HepG2 (cell line): ENCODE measurements around the gene ERRFI1. TPM values are rescaled to one million over a fixed set of nuclear protein-coding genes. Genes with fewer than 3 reads are reported as not detected.

Experiments used
- ATAC-seq: fragments of 200-7000 bp; cut with Tn5 transposase; 3 replicates; pipeline ENCODE4 v1.9.1; 2020; ENCODE audit warnings: mild to moderate bottlenecking, moderate library complexity
- BruUV-seq: library from RNA; stranded (reverse); fragments of 400-500 nt; replicated peaks from 2 replicates; lab custom pipeline; 2021; lab: Mats Ljungman, UMichigan
- CTCF ChIA-PET: fragments of 300-600 bp; formaldehyde crosslinking; extraction: SDS; loops from one replicate; lab custom pipeline; 2021; ENCODE audit warnings: low total read pairs, inconsistent platforms, low intra/inter-chr PET ratio; lab: Yijun Ruan, JAX
- POLR2A ChIA-PET: fragments of 350-600 bp; sonication (Branson Sonifier 250); formaldehyde crosslinking; loops from one replicate; lab custom pipeline; 2020; ENCODE audit warnings: antibody characterized with exemption, inconsistent platforms; lab: Yijun Ruan, JAX
- DNase-seq: peaks from one replicate; pipeline ENCODE4 v3.0.0-alpha.2; 2015; ENCODE audit warnings: low spot score
- FAIRE-seq: peaks from 3 replicates; lab custom pipeline; 2011; peaks lifted over from hg19 to GRCh38; lab: Jason Lieb, UNC
- H2AFZ ChIP-seq: one replicate; pipeline ENCODE4 v1.6.1; 2011; ENCODE audit warnings: low read length, inconsistent platforms
- H3K27ac ChIP-seq: fragments of 300-600 bp; 3 replicates; pipeline ENCODE4 v1.8.0; 2011; ENCODE audit warnings: mixed run types, mild to moderate bottlenecking, mixed read lengths, low read length, inconsistent platforms; ENCODE audit not compliant: insufficient read depth; ENCODE audit errors: extremely low read length
- H3K27me3 ChIP-seq, 2 experiments: fragments of 200-600 bp in 1 of 2; 2 replicates in 1 of 2; 3 replicates in 1 of 2; pipeline versions ENCODE4 v1.6.0 to v1.8.0; 2011; ENCODE audit warnings: low read length in 2 of 2, mild to moderate bottlenecking in 2 of 2, moderate library complexity in 2 of 2, inconsistent platforms in 1 of 2; ENCODE audit not compliant: insufficient read depth in 2 of 2, control insufficient read depth in 1 of 2
- H3K36me3 ChIP-seq, 2 experiments: fragments of 200-600 bp in 1 of 2; replicated peaks in 1 of 2; 2 replicates in 1 of 2; 3 replicates in 1 of 2; pipeline versions ENCODE4 v1.5.1 to v1.8.0; 2011; ENCODE audit warnings: low read length in 2 of 2, inconsistent platforms in 1 of 2; ENCODE audit not compliant: insufficient read depth in 2 of 2, control insufficient read depth in 1 of 2
- H3K4me1 ChIP-seq: 2 replicates; pipeline ENCODE4 v1.5.1; 2012; ENCODE audit warnings: low read length, inconsistent platforms; ENCODE audit not compliant: insufficient read depth
- H3K4me2 ChIP-seq: 2 replicates; pipeline ENCODE4 v1.6.0; 2011; ENCODE audit warnings: low read depth, low read length, inconsistent platforms
- H3K4me3 ChIP-seq, 3 experiments: fragments of 200-600 bp in 1 of 3; sonication (generic), shearing (Covaris generic) in 1 of 3; replicated peaks in 1 of 3; 2 replicates each; pipeline ENCODE4 v1.5.1; 2011 to 2016; ENCODE audit warnings: low read length in 3 of 3, inconsistent platforms in 2 of 3, low read depth in 2 of 3, mild to moderate bottlenecking in 2 of 3, control low read depth in 1 of 3, mixed read lengths in 1 of 3; ENCODE audit not compliant: insufficient read depth in 1 of 3
- H3K79me2 ChIP-seq: one replicate; pipeline ENCODE4 v1.6.1; 2011; ENCODE audit warnings: low read length, inconsistent platforms; ENCODE audit not compliant: insufficient read depth
- H3K9ac ChIP-seq: 2 replicates; pipeline ENCODE4 v1.6.0; 2011; ENCODE audit warnings: mild to moderate bottlenecking, low read depth, low read length, inconsistent platforms; ENCODE audit not compliant: insufficient read depth
- H3K9me3 ChIP-seq: 2 replicates; pipeline ENCODE4 v1.5.1; 2012; ENCODE audit warnings: mild to moderate bottlenecking, low read length
- H4K20me1 ChIP-seq: 2 replicates; pipeline ENCODE4 v1.6.0; 2011; ENCODE audit warnings: inconsistent platforms, mild to moderate bottlenecking, low read length, moderate library complexity; ENCODE audit not compliant: insufficient read depth
- AKAP8 ChIP-seq: sonication (generic); formaldehyde crosslinking; IDR thresholded peaks from 2 replicates; pipeline ENCODE4 v1.5.1; 2020; ENCODE audit warnings: mild to moderate bottlenecking, missing genetic modification reagents
- KAT8 ChIP-seq: IDR thresholded peaks from 2 replicates; pipeline ENCODE4 v1.6.1; 2016; ENCODE audit warnings: missing genetic modification reagents, missing compliant biosample characterization
- NFIC ChIP-seq: IDR thresholded peaks from 2 replicates; pipeline ENCODE4 v1.6.1; 2012; ENCODE audit warnings: mild to moderate bottlenecking, low read length, inconsistent platforms
- NR2F6 ChIP-seq, 2 experiments: IDR thresholded peaks; 2 replicates each; pipeline ENCODE4 v1.6.1; 2016; ENCODE audit warnings: antibody characterized with exemption in 1 of 2, mild to moderate bottlenecking in 1 of 2
- POLR2G ChIP-seq: fragments of 200-400 bp; formaldehyde crosslinking; IDR thresholded peaks from 2 replicates; pipeline ENCODE4 v1.6.1; 2018; ENCODE audit warnings: mild to moderate bottlenecking, low read depth, low read length, moderate library complexity
- RBFOX2 ChIP-seq: fragments of 200-400 bp; formaldehyde crosslinking; IDR thresholded peaks from 2 replicates; pipeline ENCODE4 v1.6.1; 2017; ENCODE audit warnings: low read depth, mild to moderate bottlenecking, low read length
- RBM22 ChIP-seq: fragments of 200-400 bp; formaldehyde crosslinking; optimal IDR thresholded peaks from 2 replicates; pipeline ENCODE3; 2017; ENCODE audit warnings: mild to moderate bottlenecking, low read length, moderate library complexity
- SIN3A ChIP-seq: IDR thresholded peaks from 2 replicates; pipeline ENCODE4 v1.6.1; 2011; ENCODE audit warnings: low read depth, mild to moderate bottlenecking, control low read depth, low read length, borderline replicate concordance
- SSRP1 ChIP-seq: IDR thresholded peaks from 2 replicates; pipeline ENCODE4 v1.6.1; 2016; ENCODE audit warnings: control low read depth
- THAP11 ChIP-seq: IDR thresholded peaks from 2 replicates; pipeline ENCODE4 v1.6.1; 2016; ENCODE audit warnings: missing biosample characterization, missing genetic modification reagents
- ZFY ChIP-seq: sonication (generic); formaldehyde crosslinking; IDR thresholded peaks from 2 replicates; pipeline ENCODE4 v1.4.0; 2020; ENCODE audit warnings: missing genetic modification reagents
- ZNF614 ChIP-seq: IDR thresholded peaks from 2 replicates; pipeline ENCODE4 v1.6.1; 2018; ENCODE audit warnings: missing biosample characterization, missing genetic modification reagents, inconsistent platforms, borderline replicate concordance
- ZNF773 ChIP-seq: sonication (generic); formaldehyde crosslinking; IDR thresholded peaks from 2 replicates; pipeline ENCODE4 v1.4.0; 2020; ENCODE audit warnings: missing genetic modification reagents, borderline replicate concordance
- ZNF780A ChIP-seq: sonication (generic); formaldehyde crosslinking; IDR thresholded peaks from 2 replicates; pipeline ENCODE4 v1.8.0; 2022; ENCODE audit warnings: mild to moderate bottlenecking, missing genetic modification reagents, moderate library complexity
- ZNF878 ChIP-seq: sonication (generic); formaldehyde crosslinking; IDR thresholded peaks from 2 replicates; pipeline ENCODE4 v1.8.1; 2023; ENCODE audit warnings: mild to moderate bottlenecking, missing genetic modification reagents, moderate library complexity
- WGBS: methylation state at CpG from one replicate; pipeline ENCODE4 v1.1.6; 2017; ENCODE audit warnings: low lambda C conversion rate; 5-methylcytosine and 5-hydroxymethylcytosine counted together
- in situ Hi-C: cut with HindIII; loops from 2 replicates; pipeline ENCODE4 v1.10.0; 2017; ENCODE audit warnings: low pct_unique_long_range_greater_than_20kb; ENCODE audit not compliant: extremely low pct_ligation_motif_present
- intact Hi-C: fragments of 100-400 bp; cut with micrococcal nuclease; formaldehyde crosslinking; loops from one replicate; pipeline ENCODE4 v1.10.0; 2022; ENCODE audit not compliant: unreplicated experiment
- polyA plus RNA-seq, 8 experiments: library from polyadenylated mRNA; depleted of rRNA in 3 of 8; stranded (reverse) in 7 of 8; unstranded in 1 of 8; fragments of >200 nt; fragmentation: Illumina TruSeq in 4 of 8; extraction: Trizol in 4 of 8; gene quantifications; 2 replicates each; pipeline versions ENCODE4 v1.2.1 to v1.2.3, GENCODE V29; 2011 to 2016; ENCODE audit warnings: low read depth in 4 of 8, missing spikeins in 1 of 8, mixed read lengths in 1 of 8; ENCODE audit not compliant: insufficient read depth in 1 of 8
- total RNA-seq, 5 experiments: library from RNA; depleted of rRNA; stranded (reverse); fragments of >200 nt; fragmentation: Illumina TruSeq; extraction: Trizol; gene quantifications; 2 replicates each; pipeline ENCODE4 v1.2.3, GENCODE V29; 2016; ENCODE audit warnings: low read depth in 1 of 5
- TF ChIP-seq, protein P1 (sequence below): sonication (generic); formaldehyde crosslinking; IDR thresholded peaks from 2 replicates; pipeline ENCODE4 v1.8.1; 2022; ENCODE audit warnings: mild to moderate bottlenecking, missing genetic modification reagents
- TF ChIP-seq, protein P2 (sequence below): sonication (generic); formaldehyde crosslinking; IDR thresholded peaks from 2 replicates; pipeline ENCODE4 v1.5.0; 2020; ENCODE audit warnings: mild to moderate bottlenecking, missing genetic modification reagents
- TF ChIP-seq, protein P3 (sequence below): sonication (generic); formaldehyde crosslinking; IDR thresholded peaks from 2 replicates; pipeline ENCODE4 v1.4.0; 2020; ENCODE audit warnings: missing genetic modification reagents

The ERRFI1 gene
- total and polyA plus RNA-seq, 2 of the 13 experiments (the other 11 are each of a cell fraction or from before 2014, with no cell fraction given), result 84.4 to 753 TPM

DNA sequence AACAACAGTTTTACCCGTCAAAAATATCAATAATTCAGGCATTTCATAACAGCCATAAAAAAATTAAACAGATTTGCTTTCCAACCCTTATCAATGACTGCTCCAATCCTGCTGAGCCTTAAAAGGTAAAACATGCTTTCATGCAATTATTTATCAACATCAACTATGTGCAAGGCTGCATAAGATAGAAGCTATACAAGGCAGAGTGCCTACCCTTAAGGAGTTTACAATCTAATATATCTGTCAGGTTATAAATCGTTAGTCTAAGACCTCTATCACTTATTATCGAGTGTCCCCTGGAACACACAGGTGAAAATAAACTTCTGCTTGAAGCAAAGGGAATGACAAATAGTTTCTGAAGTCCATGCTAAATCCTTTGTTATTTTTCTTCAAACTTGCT lies 1.8 kb downstream of the ERRFI1 start (continued):
- TF ChIP-seq, protein P1, sequence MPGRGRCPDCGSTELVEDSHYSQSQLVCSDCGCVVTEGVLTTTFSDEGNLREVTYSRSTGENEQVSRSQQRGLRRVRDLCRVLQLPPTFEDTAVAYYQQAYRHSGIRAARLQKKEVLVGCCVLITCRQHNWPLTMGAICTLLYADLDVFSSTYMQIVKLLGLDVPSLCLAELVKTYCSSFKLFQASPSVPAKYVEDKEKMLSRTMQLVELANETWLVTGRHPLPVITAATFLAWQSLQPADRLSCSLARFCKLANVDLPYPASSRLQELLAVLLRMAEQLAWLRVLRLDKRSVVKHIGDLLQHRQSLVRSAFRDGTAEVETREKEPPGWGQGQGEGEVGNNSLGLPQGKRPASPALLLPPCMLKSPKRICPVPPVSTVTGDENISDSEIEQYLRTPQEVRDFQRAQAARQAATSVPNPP (CRISPR knock-in tag), result no peak
- no peak for TF ChIP-seq AKAP8 (CRISPR knock-in tag)
- no peak for TF ChIP-seq THAP11
- TF ChIP-seq ZNF773, result no peak
- TF ChIP-seq NR2F6 (IDR thresholded peaks at IDR 0.05), result no peak
- TF ChIP-seq NR2F6 (CRISPR knock-in tag; IDR thresholded peaks at IDR 0.05), result no peak
- TF ChIP-seq, protein P2, sequence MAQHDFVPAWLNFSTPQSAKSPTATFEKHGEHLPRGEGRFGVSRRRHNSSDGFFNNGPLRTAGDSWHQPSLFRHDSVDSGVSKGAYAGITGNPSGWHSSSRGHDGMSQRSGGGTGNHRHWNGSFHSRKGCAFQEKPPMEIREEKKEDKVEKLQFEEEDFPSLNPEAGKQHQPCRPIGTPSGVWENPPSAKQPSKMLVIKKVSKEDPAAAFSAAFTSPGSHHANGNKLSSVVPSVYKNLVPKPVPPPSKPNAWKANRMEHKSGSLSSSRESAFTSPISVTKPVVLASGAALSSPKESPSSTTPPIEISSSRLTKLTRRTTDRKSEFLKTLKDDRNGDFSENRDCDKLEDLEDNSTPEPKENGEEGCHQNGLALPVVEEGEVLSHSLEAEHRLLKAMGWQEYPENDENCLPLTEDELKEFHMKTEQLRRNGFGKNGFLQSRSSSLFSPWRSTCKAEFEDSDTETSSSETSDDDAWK (CRISPR knock-in tag), result no peak
- TF ChIP-seq ZNF614 (CRISPR knock-in tag), result no peak
- 0 out of 2 replicates have a peak, but pooled peaks have one; percentile 13 for TF ChIP-seq SSRP1 (CRISPR knock-in tag)
- peak; percentile 83 for TF ChIP-seq RBFOX2

DNA sequence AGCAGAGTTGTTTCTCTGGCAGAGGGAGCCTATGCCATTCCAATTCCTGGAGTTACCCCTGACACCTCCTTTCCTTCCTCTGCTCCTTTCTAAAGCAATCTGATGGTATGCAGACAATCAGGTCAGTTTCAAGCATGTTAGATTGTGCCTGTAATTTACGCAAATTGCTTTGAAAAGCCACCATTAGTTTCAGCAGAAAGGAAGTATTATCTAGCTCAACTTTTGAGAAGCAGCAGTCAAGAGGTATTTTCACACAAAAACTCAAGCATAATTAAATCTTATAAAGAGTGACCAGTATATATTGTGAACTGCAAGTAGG lies 2.2 kb downstream of the ERRFI1 start:
- Histone ChIP-seq H3K4me1 (peaks cover 37% of the 10 kb centered on the region), H3K27ac (peak overlapping the region; percentile 71), H3K4me2 (peak overlapping the region; percentile 74), H3K36me3 (peaks cover 6 to 49% of the 10 kb centered on the region in 2 experiments; a peak in 4 of 5 replicates), H3K79me2 (peaks cover 90% of the 10 kb centered on the region), H3K9me3 (no peaks in the 10 kb centered on the region), H3K4me3 (peak overlapping the region; percentile 88 to 100 (median 94)), H3K27me3 (peaks cover 0 to 5% of the 10 kb centered on the region in 2 experiments; a peak in 1 of 5 replicates), H2AFZ (no peak overlapping the region), H3K9ac (peak overlapping the region; percentile 100), H4K20me1 (peaks cover 71% of the 10 kb centered on the region)
- FAIRE-seq (no peak), DNase-seq (no peak), ATAC-seq (no peak)
- ChIA-PET POLR2A (interaction anchor here (0.8 to 2.5 kb wide), 8 partner anchors 8 to 292 kb away, joined by 3 to 9 read pairs (median 4); no protein-coding TSS in a partner anchor), CTCF (no interaction called here)
- WGBS, result 0% methylated on average over 1 of the region's 1 CpG
- in situ Hi-C loops (loop anchor here (10.0 kb wide), 1 partner anchor 211 kb away; no protein-coding TSS in a partner anchor), intact Hi-C loops (loop anchor here (10.0 kb wide), 1 partner anchor 131 kb away; no protein-coding TSS in a partner anchor)
- no TSS peak for BruUV-seq
- TF ChIP-seq SIN3A (0 out of 2 replicates have a peak, but pooled peaks have one; percentile 38), ZNF780A (CRISPR knock-in tag) (no peak), RBM22 (peak; percentile 10), POLR2G (peak; percentile 37; the same call in 1 of the 2 replicates), ZNF878 (no peak), NFIC (0 out of 2 replicates have a peak, but pooled peaks have one; percentile 19), KAT8 (CRISPR knock-in tag) (peak; percentile 9; the same call in 1 of the 2 replicates), ZFY (CRISPR knock-in tag) (no peak)
- TF ChIP-seq, protein P3, sequence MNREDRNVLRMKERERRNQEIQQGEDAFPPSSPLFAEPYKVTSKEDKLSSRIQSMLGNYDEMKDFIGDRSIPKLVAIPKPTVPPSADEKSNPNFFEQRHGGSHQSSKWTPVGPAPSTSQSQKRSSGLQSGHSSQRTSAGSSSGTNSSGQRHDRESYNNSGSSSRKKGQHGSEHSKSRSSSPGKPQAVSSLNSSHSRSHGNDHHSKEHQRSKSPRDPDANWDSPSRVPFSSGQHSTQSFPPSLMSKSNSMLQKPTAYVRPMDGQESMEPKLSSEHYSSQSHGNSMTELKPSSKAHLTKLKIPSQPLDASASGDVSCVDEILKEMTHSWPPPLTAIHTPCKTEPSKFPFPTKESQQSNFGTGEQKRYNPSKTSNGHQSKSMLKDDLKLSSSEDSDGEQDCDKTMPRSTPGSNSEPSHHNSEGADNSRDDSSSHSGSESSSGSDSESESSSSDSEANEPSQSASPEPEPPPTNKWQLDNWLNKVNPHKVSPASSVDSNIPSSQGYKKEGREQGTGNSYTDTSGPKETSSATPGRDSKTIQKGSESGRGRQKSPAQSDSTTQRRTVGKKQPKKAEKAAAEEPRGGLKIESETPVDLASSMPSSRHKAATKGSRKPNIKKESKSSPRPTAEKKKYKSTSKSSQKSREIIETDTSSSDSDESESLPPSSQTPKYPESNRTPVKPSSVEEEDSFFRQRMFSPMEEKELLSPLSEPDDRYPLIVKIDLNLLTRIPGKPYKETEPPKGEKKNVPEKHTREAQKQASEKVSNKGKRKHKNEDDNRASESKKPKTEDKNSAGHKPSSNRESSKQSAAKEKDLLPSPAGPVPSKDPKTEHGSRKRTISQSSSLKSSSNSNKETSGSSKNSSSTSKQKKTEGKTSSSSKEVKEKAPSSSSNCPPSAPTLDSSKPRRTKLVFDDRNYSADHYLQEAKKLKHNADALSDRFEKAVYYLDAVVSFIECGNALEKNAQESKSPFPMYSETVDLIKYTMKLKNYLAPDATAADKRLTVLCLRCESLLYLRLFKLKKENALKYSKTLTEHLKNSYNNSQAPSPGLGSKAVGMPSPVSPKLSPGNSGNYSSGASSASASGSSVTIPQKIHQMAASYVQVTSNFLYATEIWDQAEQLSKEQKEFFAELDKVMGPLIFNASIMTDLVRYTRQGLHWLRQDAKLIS (CRISPR knock-in tag), result peak; percentile 82
